ENCODE data around the gene GRIK2. TPM values are rescaled to one million over a fixed set of nuclear protein-coding genes. Genes with fewer than 3 reads are reported as not detected.
"Not testable (repeated sequence)": the region's sequence is repeated elsewhere in the genome, so short reads cannot be mapped to it uniquely, and the experiment has no call there.

The GRIK2 gene
- total and polyA plus RNA-seq, 5 donors from 2014 or later, result not detected

- DNase-seq (no peak), ATAC-seq (ENCODE audit: low read depth in 2 of 2) (no peak)
- Histone ChIP-seq H3K4me3 (ENCODE audit: low read depth, low read length) (no peak overlapping the region), H3K27me3 (ENCODE audit: control insufficient read depth, insufficient read depth, low read length) (no peaks in the 10 kb centered on the region), H3K9me3 (ENCODE audit: control insufficient read depth in 2 of 2, low read length in 2 of 2) (no peaks in the 10 kb centered on the region), H3K36me3 (ENCODE audit: control insufficient read depth, insufficient read depth, low read length) (no peaks in the 10 kb centered on the region), H3K4me1 (ENCODE audit: control insufficient read depth, insufficient read depth, low read length, poor library complexity, severe bottlenecking) (no peaks in the 10 kb centered on the region), H3K27ac (ENCODE audit: insufficient read depth, low read length, poor library complexity, severe bottlenecking) (no peak overlapping the region)
- no peak overlapping the region for H3K27ac Mint-ChIP-seq
- H3K4me1 Mint-ChIP-seq, result no peaks in the 10 kb centered on the region
- H3K27me3 Mint-ChIP-seq, result peaks cover 5% of the 10 kb centered on the region
- H3K9me3 Mint-ChIP-seq, result peaks cover 0 to 5% (median 0%) of the 10 kb centered on the region in 7 donors
- H3K4me3 Mint-ChIP-seq, result no peak overlapping the region
- H3K36me3 Mint-ChIP-seq, result no peaks in the 10 kb centered on the region
Observed at GRCh38 chr6:101607111-101607690, 213.7 kb downstream of the GRIK2 start.

GRCh38 chr6:101608703-101609102, 215.2 kb downstream of the GRIK2 start:
- DNase-seq (no peak), ATAC-seq (ENCODE audit: low read depth in 2 of 2) (no peak)
- no peak overlapping the region for H3K27ac ChIP-seq (ENCODE audit: insufficient read depth, low read length, poor library complexity, severe bottlenecking)
- Mint-ChIP-seq H3K27ac (no peak overlapping the region), H3K4me3 (no peak overlapping the region), H3K36me3 (no peaks in the 10 kb centered on the region), H3K9me3 (peaks cover 0 to 6% (median 0%) of the 10 kb centered on the region in 7 donors), H3K27me3 (peaks cover 5% of the 10 kb centered on the region), H3K4me1 (no peaks in the 10 kb centered on the region)
- H3K9me3 ChIP-seq (ENCODE audit: control insufficient read depth in 2 of 2, low read length in 2 of 2), result no peaks in the 10 kb centered on the region
- H3K27me3 ChIP-seq (ENCODE audit: control insufficient read depth, insufficient read depth, low read length), result no peaks in the 10 kb centered on the region
- no peaks in the 10 kb centered on the region for H3K36me3 ChIP-seq (ENCODE audit: control insufficient read depth, insufficient read depth, low read length)
- H3K4me1 ChIP-seq (ENCODE audit: control insufficient read depth, insufficient read depth, low read length, poor library complexity, severe bottlenecking), result no peaks in the 10 kb centered on the region
- no peak overlapping the region for H3K4me3 ChIP-seq (ENCODE audit: low read depth, low read length)

GRCh38 chr6:101613556-101613955, 220.0 kb downstream of the GRIK2 start:
- H3K4me1 Mint-ChIP-seq, result no peaks in the 10 kb centered on the region
- ATAC-seq (ENCODE audit: low read depth in 2 of 2), result no peak
- Histone ChIP-seq H3K4me1 (ENCODE audit: control insufficient read depth, insufficient read depth, low read length, poor library complexity, severe bottlenecking) (no peaks in the 10 kb centered on the region), H3K4me3 (ENCODE audit: low read depth, low read length) (no peak overlapping the region), H3K27ac (ENCODE audit: insufficient read depth, low read length, poor library complexity, severe bottlenecking) (no peak overlapping the region), H3K9me3 (ENCODE audit: control insufficient read depth in 2 of 2, low read length in 2 of 2) (no peaks in the 10 kb centered on the region), H3K27me3 (ENCODE audit: control insufficient read depth, insufficient read depth, low read length) (no peaks in the 10 kb centered on the region), H3K36me3 (ENCODE audit: control insufficient read depth, insufficient read depth, low read length) (no peaks in the 10 kb centered on the region)
- no peak overlapping the region for H3K27ac Mint-ChIP-seq
- peaks cover 0 to 5% (median 2%) of the 10 kb centered on the region in 7 donors for H3K9me3 Mint-ChIP-seq
- H3K36me3 Mint-ChIP-seq, result no peaks in the 10 kb centered on the region
- no peaks in the 10 kb centered on the region for H3K27me3 Mint-ChIP-seq
- no peak for DNase-seq
- H3K4me3 Mint-ChIP-seq, result no peak overlapping the region

GRCh38 chr6:101614774-101615173, 221.3 kb downstream of the GRIK2 start:
- no peak for DNase-seq
- no peaks in the 10 kb centered on the region for H3K4me1 Mint-ChIP-seq
- H3K36me3 Mint-ChIP-seq, result no peaks in the 10 kb centered on the region
- no peaks in the 10 kb centered on the region for H3K4me1 ChIP-seq (ENCODE audit: control insufficient read depth, insufficient read depth, low read length, poor library complexity, severe bottlenecking)
- no peaks in the 10 kb centered on the region for H3K27me3 ChIP-seq (ENCODE audit: control insufficient read depth, insufficient read depth, low read length)
- no peak overlapping the region for H3K4me3 ChIP-seq (ENCODE audit: low read depth, low read length)
- H3K9me3 ChIP-seq (ENCODE audit: control insufficient read depth in 2 of 2, low read length in 2 of 2), result no peaks in the 10 kb centered on the region
- H3K4me3 Mint-ChIP-seq, result no peak overlapping the region
- ATAC-seq (ENCODE audit: low read depth in 2 of 2), result no peak
- H3K27me3 Mint-ChIP-seq, result no peaks in the 10 kb centered on the region
- no peaks in the 10 kb centered on the region for H3K36me3 ChIP-seq (ENCODE audit: control insufficient read depth, insufficient read depth, low read length)
- H3K27ac ChIP-seq (ENCODE audit: insufficient read depth, low read length, poor library complexity, severe bottlenecking), result no peak overlapping the region
- H3K9me3 Mint-ChIP-seq, result peaks cover 0 to 7% (median 2%) of the 10 kb centered on the region in 7 donors
- no peak overlapping the region for H3K27ac Mint-ChIP-seq

- H3K27ac ChIP-seq (ENCODE audit: insufficient read depth, low read length, poor library complexity, severe bottlenecking), result no peak overlapping the region
- H3K4me1 ChIP-seq (ENCODE audit: control insufficient read depth, insufficient read depth, low read length, poor library complexity, severe bottlenecking), result no peaks in the 10 kb centered on the region
- DNase-seq, result no peak
- no peak for ATAC-seq (ENCODE audit: low read depth in 2 of 2)
- Mint-ChIP-seq H3K9me3 (peaks cover 0 to 12% (median 1%) of the 10 kb centered on the region in 7 donors), H3K36me3 (no peaks in the 10 kb centered on the region), H3K4me1 (no peaks in the 10 kb centered on the region), H3K27me3 (no peaks in the 10 kb centered on the region), H3K4me3 (no peak overlapping the region), H3K27ac (no peak overlapping the region)
- peaks cover 0 to 3% of the 10 kb centered on the region in 2 experiments for H3K9me3 ChIP-seq (ENCODE audit: control insufficient read depth in 2 of 2, low read length in 2 of 2)
- no peaks in the 10 kb centered on the region for H3K36me3 ChIP-seq (ENCODE audit: control insufficient read depth, insufficient read depth, low read length)
- H3K4me3 ChIP-seq (ENCODE audit: low read depth, low read length), result no peak overlapping the region
- H3K27me3 ChIP-seq (ENCODE audit: control insufficient read depth, insufficient read depth, low read length), result no peaks in the 10 kb centered on the region
Observed at GRCh38 chr6:101626269-101626668, 232.8 kb downstream of the GRIK2 start.

GRCh38 chr6:101630941-101631340, 237.4 kb downstream of the GRIK2 start:
- Mint-ChIP-seq H3K9me3 (peaks cover 0 to 20% (median 4%) of the 10 kb centered on the region in 7 donors), H3K27ac (no peak overlapping the region), H3K27me3 (no peaks in the 10 kb centered on the region), H3K36me3 (no peaks in the 10 kb centered on the region), H3K4me3 (no peak overlapping the region), H3K4me1 (no peaks in the 10 kb centered on the region)
- H3K4me1 ChIP-seq (ENCODE audit: control insufficient read depth, insufficient read depth, low read length, poor library complexity, severe bottlenecking), result no peaks in the 10 kb centered on the region
- H3K36me3 ChIP-seq (ENCODE audit: control insufficient read depth, insufficient read depth, low read length), result no peaks in the 10 kb centered on the region
- no peak for DNase-seq
- H3K27me3 ChIP-seq (ENCODE audit: control insufficient read depth, insufficient read depth, low read length), result no peaks in the 10 kb centered on the region
- H3K4me3 ChIP-seq (ENCODE audit: low read depth, low read length), result no peak overlapping the region
- no peak overlapping the region for H3K27ac ChIP-seq (ENCODE audit: insufficient read depth, low read length, poor library complexity, severe bottlenecking)
- ATAC-seq (ENCODE audit: low read depth in 2 of 2), result no peak
- H3K9me3 ChIP-seq (ENCODE audit: control insufficient read depth in 2 of 2, low read length in 2 of 2), result peaks cover 3 to 6% of the 10 kb centered on the region in 2 experiments

- H3K9me3 Mint-ChIP-seq, result peaks cover 1 to 22% (median 6%) of the 10 kb centered on the region in 7 donors
- H3K27me3 Mint-ChIP-seq, result no peaks in the 10 kb centered on the region
- H3K4me1 Mint-ChIP-seq, result no peaks in the 10 kb centered on the region
- H3K27ac Mint-ChIP-seq, result no peak overlapping the region
- Histone ChIP-seq H3K27ac (ENCODE audit: insufficient read depth, low read length, poor library complexity, severe bottlenecking) (no peak overlapping the region), H3K36me3 (ENCODE audit: control insufficient read depth, insufficient read depth, low read length) (no peaks in the 10 kb centered on the region), H3K4me1 (ENCODE audit: control insufficient read depth, insufficient read depth, low read length, poor library complexity, severe bottlenecking) (no peaks in the 10 kb centered on the region), H3K27me3 (ENCODE audit: control insufficient read depth, insufficient read depth, low read length) (no peaks in the 10 kb centered on the region), H3K9me3 (ENCODE audit: control insufficient read depth in 2 of 2, low read length in 2 of 2) (peaks cover 3 to 6% of the 10 kb centered on the region in 2 experiments), H3K4me3 (ENCODE audit: low read depth, low read length) (no peak overlapping the region)
- no peak overlapping the region for H3K4me3 Mint-ChIP-seq
- no peaks in the 10 kb centered on the region for H3K36me3 Mint-ChIP-seq
- no peak for ATAC-seq (ENCODE audit: low read depth in 2 of 2)
- DNase-seq, result no peak
Observed at GRCh38 chr6:101633081-101633480, 239.6 kb downstream of the GRIK2 start.

- not testable (repeated sequence) for ATAC-seq (ENCODE audit: low read depth in 2 of 2); H3K27ac Mint-ChIP-seq; H3K27me3 Mint-ChIP-seq
Observed at GRCh38 chr6:101638865-101639264, 245.4 kb downstream of the GRIK2 start.

More at GRCh38 chr6:101638865-101639264, 245.4 kb downstream of the GRIK2 start:
- not testable (repeated sequence) for H3K36me3 Mint-ChIP-seq; H3K27ac ChIP-seq (ENCODE audit: insufficient read depth, low read length, poor library complexity, severe bottlenecking); H3K9me3 ChIP-seq (ENCODE audit: control insufficient read depth in 2 of 2, low read length in 2 of 2); H3K4me3 Mint-ChIP-seq; DNase-seq; H3K4me1 ChIP-seq (ENCODE audit: control insufficient read depth, insufficient read depth, low read length, poor library complexity, severe bottlenecking); H3K4me3 ChIP-seq (ENCODE audit: low read depth, low read length); H3K36me3 ChIP-seq (ENCODE audit: control insufficient read depth, insufficient read depth, low read length); H3K4me1 Mint-ChIP-seq; H3K27me3 ChIP-seq (ENCODE audit: control insufficient read depth, insufficient read depth, low read length)
- H3K9me3 Mint-ChIP-seq, result peaks cover 0 to 23% (median 5%) of the 10 kb centered on the region in 7 donors

Data from CD4-positive, CD25-positive, alpha-beta regulatory T cell (primary cell).